HG02970 (cell line): ENCODE results near the gene NBPF4.
"Not testable (repeated sequence)": the region's sequence is repeated elsewhere in the genome, so short reads cannot be mapped to it uniquely, and the experiment has no call there.

ENCODE experiments used
- ATAC-seq: cut with Tn5 transposase; IDR thresholded peaks from one replicate; pipeline ENCODE4 v1.9.1; 2021; ENCODE audit warnings: mild to moderate bottlenecking, moderate library complexity, moderate number of reproducible peaks; ENCODE audit not compliant: unreplicated experiment, low FRiP score

Gene NBPF4

GRCh38 chr1:108214641-108215465 lies 29.0 kb downstream of the NBPF4 start:
- not testable (repeated sequence) for ATAC-seq

- ATAC-seq: no peak
Observed at GRCh38 chr1:108211014-108211413, 32.9 kb downstream of the NBPF4 start.

GRCh38 chr1:108209456-108210108 lies 34.3 kb downstream of the NBPF4 start:
- ATAC-seq: no peak

GRCh38 chr1:108208724-108209446 lies 35.0 kb downstream of the NBPF4 start:
- no peak for ATAC-seq

GRCh38 chr1:108203582-108203981 lies 40.3 kb downstream of the NBPF4 start:
- ATAC-seq: not testable (repeated sequence)

GRCh38 chr1:108201687-108202086 lies 42.2 kb downstream of the NBPF4 start:
- ATAC-seq: no peak

GRCh38 chr1:108200687-108201051 lies 43.2 kb downstream of the NBPF4 start:
- no peak for ATAC-seq

- ATAC-seq: peak; percentile 91
Observed at GRCh38 chr1:108199781-108200686, 43.8 kb downstream of the NBPF4 start, which contains the start of gene SLC25A24. SLC25A24 (minus strand) TSS chr1:108200343; CDS start chr1:108200138, 205 bp downstream.

GRCh38 chr1:108199201-108199691 lies 44.6 kb downstream of the NBPF4 start:
- ATAC-seq: no peak

GRCh38 chr1:108194051-108194450 lies 49.8 kb downstream of the NBPF4 start:
- no peak for ATAC-seq

- ATAC-seq: no peak
Observed at GRCh38 chr1:108193333-108193732, 50.5 kb downstream of the NBPF4 start.

GRCh38 chr1:108192581-108192980 lies 51.3 kb downstream of the NBPF4 start:
- no peak for ATAC-seq

GRCh38 chr1:108190686-108191416 lies 53.0 kb downstream of the NBPF4 start:
- ATAC-seq: no peak

GRCh38 chr1:108190001-108190634 lies 53.8 kb downstream of the NBPF4 start:
- ATAC-seq: no peak

- ATAC-seq: no peak
Observed at GRCh38 chr1:108188801-108189200, 55.1 kb downstream of the NBPF4 start.

GRCh38 chr1:108182959-108183700 lies 60.7 kb downstream of the NBPF4 start:
- ATAC-seq: no peak

GRCh38 chr1:108179018-108179417 lies 64.9 kb downstream of the NBPF4 start:
- ATAC-seq: no peak
